GM12878 (cell line): ENCODE measurements around the gene DCTPP1.

Source experiments
- BRCA1 ChIP-seq: IDR thresholded peaks from 2 replicates; pipeline ENCODE4 v1.6.1; 2011; ENCODE audit warnings: low read depth, low read length, improper control_type of control experiment
- CTCF ChIP-seq, 3 experiments: IDR thresholded peaks in 2 of 3; conservative IDR thresholded peaks in 1 of 3; 2 replicates each; pipeline ENCODE4 v1.5.1; 2011; ENCODE audit warnings: low read depth in 3 of 3, low read length in 3 of 3, mild to moderate bottlenecking in 3 of 3, control low read depth in 2 of 3, moderate library complexity in 2 of 3, inconsistent platforms in 1 of 3, mixed read lengths in 1 of 3; ENCODE audit not compliant: control insufficient read depth in 2 of 3, insufficient read depth in 1 of 3; ENCODE audit errors: extremely low read depth in 1 of 3
- POLR2A ChIP-seq: IDR thresholded peaks from 2 replicates; pipeline ENCODE4 v1.6.1; 2011; ENCODE audit warnings: low read depth, mild to moderate bottlenecking, low read length
- SUZ12 ChIP-seq: fragments of 200-600 bp; sonication (generic); IDR thresholded peaks from one replicate; pipeline ENCODE4 v1.6.1; 2018; ENCODE audit warnings: antibody characterized with exemption, mild to moderate bottlenecking; ENCODE audit not compliant: unreplicated experiment

GRCh38 chr16:30428055-30428454, 1.8 kb downstream of the DCTPP1 start:
- TF ChIP-seq CTCF (IDR thresholded peaks at IDR 0.05 in 2 of 3, conservative IDR thresholded peaks at IDR 0.05 in 1 of 3; ENCODE audit: control insufficient read depth in 2 of 3, extremely low read depth in 1 of 3, insufficient read depth in 1 of 3, low read depth in 3 of 3, low read length in 3 of 3): no peak
- no peak for TF ChIP-seq SUZ12
- TF ChIP-seq BRCA1: no peak
- no peak for TF ChIP-seq POLR2A
